BLaER1 (cell line): ENCODE measurements around the gene SPIN1.

ENCODE experiments used
- H3K27ac ChIP-seq: shearing (Covaris generic); formaldehyde crosslinking; 2 replicates; pipeline ENCODE4 v1.8.1; 2022
- H3K27me3 ChIP-seq: shearing (Covaris generic); formaldehyde crosslinking; 2 replicates; pipeline ENCODE4 v1.8.1; 2022
- H3K36me3 ChIP-seq: shearing (Covaris generic); formaldehyde crosslinking; 2 replicates; pipeline ENCODE4 v1.8.1; 2022
- H3K4me1 ChIP-seq: shearing (Covaris generic); formaldehyde crosslinking; 2 replicates; pipeline ENCODE4 v1.8.1; 2022
- H3K4me2 ChIP-seq: shearing (Covaris generic); formaldehyde crosslinking; 2 replicates; pipeline ENCODE4 v1.8.1; 2022
- H3K4me3 ChIP-seq: shearing (Covaris generic); formaldehyde crosslinking; 2 replicates; pipeline ENCODE4 v1.8.1; 2022
- H3K9ac ChIP-seq: shearing (Covaris generic); formaldehyde crosslinking; 2 replicates; pipeline ENCODE4 v1.8.1; 2022
- H3K9me3 ChIP-seq: shearing (Covaris generic); formaldehyde crosslinking; 2 replicates; pipeline ENCODE4 v1.8.1; 2022
- H4K20me1 ChIP-seq: shearing (Covaris generic); formaldehyde crosslinking; 2 replicates; pipeline ENCODE4 v1.8.1; 2022
- Cebpa-rat ChIP-seq: shearing (Covaris generic); IDR thresholded peaks from 2 replicates; pipeline ENCODE4 v1.8.1; 2022

Gene SPIN1

DNA sequence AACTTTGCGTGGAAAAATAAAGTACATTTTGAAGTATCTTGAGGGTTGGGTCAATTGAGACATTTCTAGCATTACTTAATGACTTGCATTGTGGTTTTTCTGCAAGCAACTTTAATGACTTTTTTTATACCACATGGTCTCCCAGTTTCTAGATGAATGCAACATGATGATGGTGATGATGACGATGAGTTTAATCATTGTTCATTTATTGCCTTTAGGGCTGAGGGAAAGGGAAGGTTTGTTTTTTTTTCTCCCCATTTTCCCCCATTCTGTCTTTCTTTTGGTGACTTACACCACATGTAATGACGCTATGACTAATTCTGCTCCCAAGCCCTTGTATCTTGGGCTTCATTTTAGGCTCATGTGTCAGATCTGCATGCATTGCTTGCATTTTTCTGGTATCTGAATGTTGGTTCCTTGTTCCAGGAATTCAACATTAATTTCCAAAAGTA lies 89.1 kb downstream of the SPIN1 start:
- H3K9ac ChIP-seq = no peak overlapping the region
- peaks cover 71% of the 10 kb centered on the region for H3K36me3 ChIP-seq
- H3K4me1 ChIP-seq = peaks cover 22% of the 10 kb centered on the region
- H3K9me3 ChIP-seq = no peaks in the 10 kb centered on the region
- TF ChIP-seq Cebpa-rat = no peak
- H3K27me3 ChIP-seq = no peaks in the 10 kb centered on the region
- no peak overlapping the region for H3K27ac ChIP-seq
- H3K4me2 ChIP-seq = peak overlapping the region; percentile 57
- peaks cover 63% of the 10 kb centered on the region for H4K20me1 ChIP-seq
- no peak overlapping the region for H3K4me3 ChIP-seq

- Histone ChIP-seq H3K9me3 (no peaks in the 10 kb centered on the region), H3K4me2 (no peak overlapping the region), H3K4me3 (no peak overlapping the region), H3K36me3 (peaks cover 71% of the 10 kb centered on the region), H3K27ac (no peak overlapping the region), H3K27me3 (no peaks in the 10 kb centered on the region), H4K20me1 (peaks cover 54% of the 10 kb centered on the region), H3K9ac (no peak overlapping the region), H3K4me1 (peaks cover 22% of the 10 kb centered on the region)
- no peak for TF ChIP-seq Cebpa-rat
Observed at GRCh38 chr9:88478246-88478645, 90.0 kb downstream of the SPIN1 start.

- peaks cover 17% of the 10 kb centered on the region for H4K20me1 ChIP-seq
- H3K27me3 ChIP-seq = no peaks in the 10 kb centered on the region
- no peak overlapping the region for H3K4me3 ChIP-seq
- peaks cover 6% of the 10 kb centered on the region for H3K4me1 ChIP-seq
- H3K36me3 ChIP-seq = peaks cover 59% of the 10 kb centered on the region
- H3K9me3 ChIP-seq = no peaks in the 10 kb centered on the region
- no peak for TF ChIP-seq Cebpa-rat
- no peak overlapping the region for H3K9ac ChIP-seq
- H3K4me2 ChIP-seq = no peak overlapping the region
- H3K27ac ChIP-seq = no peak overlapping the region
Observed at GRCh38 chr9:88481933-88482332, 93.7 kb downstream of the SPIN1 start.

DNA sequence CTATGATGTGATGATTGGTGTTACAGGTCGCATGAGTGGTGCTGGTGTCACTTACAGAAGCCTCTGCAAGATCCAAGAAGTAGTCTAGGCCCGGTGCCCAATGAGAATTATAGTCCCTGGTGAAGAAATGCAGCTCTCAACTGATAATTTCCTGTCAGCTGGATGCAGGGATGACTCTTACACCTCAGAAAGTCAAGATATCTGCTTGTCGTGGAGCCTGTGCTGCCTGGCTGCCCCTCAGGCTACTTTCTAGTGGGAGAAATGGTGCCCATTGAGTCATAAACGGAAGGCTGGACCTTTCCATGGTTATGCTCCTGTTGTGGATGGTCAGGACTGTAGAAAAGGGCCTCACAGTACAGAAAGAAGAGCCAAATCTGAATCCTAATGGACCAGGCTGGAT lies 99.9 kb downstream of the SPIN1 start:
- Histone ChIP-seq H3K27ac (no peak overlapping the region), H3K9me3 (no peaks in the 10 kb centered on the region), H3K27me3 (no peaks in the 10 kb centered on the region), H3K36me3 (peaks cover 38% of the 10 kb centered on the region), H4K20me1 (no peaks in the 10 kb centered on the region), H3K4me3 (no peak overlapping the region), H3K9ac (no peak overlapping the region), H3K4me1 (no peaks in the 10 kb centered on the region), H3K4me2 (no peak overlapping the region)
- TF ChIP-seq Cebpa-rat = no peak

DNA sequence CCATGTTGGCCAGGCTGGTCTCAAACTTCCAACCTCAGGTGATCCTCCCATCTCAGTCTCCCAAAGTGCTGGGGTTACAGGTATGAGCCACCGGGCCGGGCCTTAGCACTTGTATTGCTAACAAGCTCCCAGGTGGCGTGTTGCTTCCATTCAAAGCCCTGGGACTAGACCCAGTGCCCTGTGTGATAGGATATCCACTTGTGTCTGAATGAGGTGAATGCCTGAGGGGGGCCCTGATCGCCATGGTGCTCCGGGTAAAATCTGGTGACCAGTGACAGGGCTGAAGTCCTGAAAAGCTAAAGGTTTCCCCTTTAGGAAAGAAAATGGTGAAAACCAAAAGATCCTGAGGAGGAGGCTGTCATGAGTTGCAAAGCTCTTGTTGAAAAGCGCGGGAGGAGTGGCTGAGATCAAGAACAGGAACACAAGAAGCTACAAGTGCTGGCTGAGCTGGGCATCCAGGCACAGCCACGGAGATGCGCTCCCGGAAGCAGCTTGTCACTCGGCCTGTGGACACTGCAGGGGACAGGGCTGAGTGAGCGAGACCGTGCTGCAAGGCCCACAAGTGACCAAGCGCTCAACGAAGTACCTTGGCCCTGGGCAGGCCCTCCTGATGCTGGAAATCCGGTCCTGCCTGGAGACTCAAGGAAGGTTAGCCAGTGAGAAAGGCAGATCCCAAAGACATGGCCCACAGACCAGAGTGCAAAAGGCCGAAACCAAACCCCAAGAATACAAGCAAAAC lies 106.9 kb downstream of the SPIN1 start:
- Histone ChIP-seq H3K4me2 (no peak overlapping the region), H3K27ac (no peak overlapping the region), H3K9ac (no peak overlapping the region), H4K20me1 (no peaks in the 10 kb centered on the region), H3K27me3 (no peaks in the 10 kb centered on the region), H3K4me1 (no peaks in the 10 kb centered on the region), H3K4me3 (no peak overlapping the region), H3K36me3 (no peaks in the 10 kb centered on the region), H3K9me3 (no peaks in the 10 kb centered on the region)
- TF ChIP-seq Cebpa-rat = no peak

DNA sequence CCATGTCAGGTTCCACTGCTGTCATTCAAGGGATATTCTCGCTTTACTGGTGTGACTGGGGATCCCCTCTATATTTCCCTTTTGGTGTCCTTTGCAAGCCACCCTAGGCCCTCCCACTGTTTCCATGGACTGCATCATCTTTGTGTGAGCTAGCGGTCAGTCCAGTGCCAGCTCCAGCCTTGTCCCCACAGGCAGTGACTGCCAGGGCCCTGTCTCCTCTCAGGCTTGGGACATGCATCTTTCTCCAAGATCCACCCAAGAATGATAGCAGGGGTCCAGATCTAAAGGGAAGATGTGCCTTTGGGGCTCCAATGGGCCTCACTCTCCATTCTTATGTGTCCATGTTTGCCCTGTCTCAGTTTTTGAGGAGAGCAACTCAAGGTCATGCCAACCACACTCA lies 109.0 kb downstream of the SPIN1 start:
- H3K4me1 ChIP-seq = no peaks in the 10 kb centered on the region
- TF ChIP-seq Cebpa-rat = no peak
- H4K20me1 ChIP-seq = no peaks in the 10 kb centered on the region
- no peak overlapping the region for H3K4me3 ChIP-seq
- no peaks in the 10 kb centered on the region for H3K27me3 ChIP-seq
- H3K9ac ChIP-seq = no peak overlapping the region
- no peak overlapping the region for H3K4me2 ChIP-seq
- H3K27ac ChIP-seq = no peak overlapping the region
- H3K36me3 ChIP-seq = no peaks in the 10 kb centered on the region
- H3K9me3 ChIP-seq = no peaks in the 10 kb centered on the region

DNA sequence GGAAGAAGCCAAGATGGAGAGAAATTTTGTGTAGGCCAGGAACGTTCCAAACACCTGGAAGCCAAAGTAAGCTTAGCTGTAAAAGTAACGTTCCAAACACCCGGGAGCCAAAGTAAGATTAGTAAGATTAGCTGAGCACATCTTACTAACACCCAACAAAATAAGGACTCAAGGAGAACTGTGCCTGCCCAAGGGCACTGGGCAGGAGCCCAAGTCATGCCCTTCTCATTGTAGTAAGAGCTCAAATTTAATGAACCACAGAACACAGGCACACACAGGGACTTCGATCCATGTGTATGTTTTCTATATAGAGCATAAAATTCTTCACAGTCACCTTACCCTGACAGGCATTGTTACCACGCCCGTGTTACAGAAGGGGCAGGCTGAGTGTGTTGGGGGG lies 110.6 kb downstream of the SPIN1 start:
- no peaks in the 10 kb centered on the region for H3K4me1 ChIP-seq
- H3K9ac ChIP-seq = no peak overlapping the region
- no peak for TF ChIP-seq Cebpa-rat
- H3K36me3 ChIP-seq = no peaks in the 10 kb centered on the region
- H3K27ac ChIP-seq = no peak overlapping the region
- H3K4me2 ChIP-seq = no peak overlapping the region
- H3K4me3 ChIP-seq = no peak overlapping the region
- no peaks in the 10 kb centered on the region for H3K27me3 ChIP-seq
- H3K9me3 ChIP-seq = no peaks in the 10 kb centered on the region
- H4K20me1 ChIP-seq = no peaks in the 10 kb centered on the region

DNA sequence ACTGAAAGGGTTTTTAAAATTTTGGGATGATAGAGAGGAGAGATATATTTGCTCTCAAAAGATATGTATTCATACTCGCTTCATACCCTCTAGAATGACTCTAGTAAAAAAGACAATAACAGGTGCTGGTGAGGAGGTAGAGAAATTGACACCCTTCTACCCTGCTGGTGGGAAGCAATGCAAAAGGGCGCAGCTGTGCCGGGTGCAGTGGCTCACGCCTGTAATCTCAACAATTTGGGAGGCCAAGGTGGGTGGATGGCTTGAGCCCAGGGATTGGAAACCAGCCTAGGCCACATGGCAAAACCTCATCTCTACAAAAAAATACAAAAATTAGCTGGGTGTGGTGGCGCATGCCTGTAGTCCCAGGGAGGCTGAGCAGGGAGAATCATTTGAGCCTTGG lies 112.8 kb downstream of the SPIN1 start:
- no peak overlapping the region for H3K27ac ChIP-seq
- H3K4me2 ChIP-seq = no peak overlapping the region
- no peak overlapping the region for H3K4me3 ChIP-seq
- H3K36me3 ChIP-seq = no peaks in the 10 kb centered on the region
- H4K20me1 ChIP-seq = no peaks in the 10 kb centered on the region
- no peaks in the 10 kb centered on the region for H3K27me3 ChIP-seq
- H3K4me1 ChIP-seq = no peaks in the 10 kb centered on the region
- H3K9me3 ChIP-seq = no peaks in the 10 kb centered on the region
- H3K9ac ChIP-seq = no peak overlapping the region
- no peak for TF ChIP-seq Cebpa-rat

DNA sequence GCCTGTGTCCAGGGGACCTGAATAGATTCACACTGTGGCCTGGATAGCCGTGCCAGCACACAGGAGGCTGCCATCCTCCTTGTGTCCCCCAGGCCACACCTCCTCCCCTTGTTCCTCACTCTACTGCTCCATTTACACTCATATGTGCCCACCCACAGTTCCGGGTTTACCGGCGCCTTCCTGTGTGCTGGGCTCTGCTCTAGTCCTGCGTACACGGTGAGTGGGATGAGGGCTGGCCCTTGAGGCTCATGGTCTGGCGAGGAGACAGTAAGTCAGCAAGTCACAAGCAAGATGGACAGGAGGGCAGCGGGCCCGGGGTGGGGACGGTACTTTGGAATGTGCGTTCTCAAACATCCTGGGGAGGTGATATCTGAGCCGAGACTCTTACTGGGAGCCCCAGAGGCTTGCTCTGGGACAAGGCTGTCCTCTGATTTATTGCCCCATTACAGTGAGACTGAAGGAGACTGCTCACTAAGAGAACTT lies 114.3 kb downstream of the SPIN1 start:
- H3K4me3 ChIP-seq = no peak overlapping the region
- H3K27me3 ChIP-seq = no peaks in the 10 kb centered on the region
- TF ChIP-seq Cebpa-rat = no peak
- no peaks in the 10 kb centered on the region for H3K36me3 ChIP-seq
- no peaks in the 10 kb centered on the region for H3K9me3 ChIP-seq
- no peak overlapping the region for H3K4me2 ChIP-seq
- H3K4me1 ChIP-seq = no peaks in the 10 kb centered on the region
- no peak overlapping the region for H3K27ac ChIP-seq
- no peak overlapping the region for H3K9ac ChIP-seq
- H4K20me1 ChIP-seq = no peaks in the 10 kb centered on the region

- Histone ChIP-seq H3K27me3 (no peaks in the 10 kb centered on the region), H3K9me3 (no peaks in the 10 kb centered on the region), H3K4me3 (no peak overlapping the region), H3K4me2 (no peak overlapping the region), H3K9ac (no peak overlapping the region), H3K27ac (no peak overlapping the region), H3K4me1 (no peaks in the 10 kb centered on the region), H4K20me1 (no peaks in the 10 kb centered on the region), H3K36me3 (no peaks in the 10 kb centered on the region)
- TF ChIP-seq Cebpa-rat = no peak
Observed at GRCh38 chr9:88503081-88503844, 115.0 kb downstream of the SPIN1 start.
